GM19238 (cell line): ENCODE results near the gene TLE3.
A peak's percentile ranks its signal among the peaks of the same experiment; 100 is the strongest.
"Not testable (repeated sequence)": the region's sequence is repeated elsewhere in the genome, so short reads cannot be mapped to it uniquely, and the experiment has no call there.

Source experiments
- DNase-seq: peaks from one replicate; pipeline ENCODE4 v3.0.0; 2011; ENCODE audit warnings: low spot score; ENCODE audit not compliant: insufficient read length

The TLE3 gene

DNA sequence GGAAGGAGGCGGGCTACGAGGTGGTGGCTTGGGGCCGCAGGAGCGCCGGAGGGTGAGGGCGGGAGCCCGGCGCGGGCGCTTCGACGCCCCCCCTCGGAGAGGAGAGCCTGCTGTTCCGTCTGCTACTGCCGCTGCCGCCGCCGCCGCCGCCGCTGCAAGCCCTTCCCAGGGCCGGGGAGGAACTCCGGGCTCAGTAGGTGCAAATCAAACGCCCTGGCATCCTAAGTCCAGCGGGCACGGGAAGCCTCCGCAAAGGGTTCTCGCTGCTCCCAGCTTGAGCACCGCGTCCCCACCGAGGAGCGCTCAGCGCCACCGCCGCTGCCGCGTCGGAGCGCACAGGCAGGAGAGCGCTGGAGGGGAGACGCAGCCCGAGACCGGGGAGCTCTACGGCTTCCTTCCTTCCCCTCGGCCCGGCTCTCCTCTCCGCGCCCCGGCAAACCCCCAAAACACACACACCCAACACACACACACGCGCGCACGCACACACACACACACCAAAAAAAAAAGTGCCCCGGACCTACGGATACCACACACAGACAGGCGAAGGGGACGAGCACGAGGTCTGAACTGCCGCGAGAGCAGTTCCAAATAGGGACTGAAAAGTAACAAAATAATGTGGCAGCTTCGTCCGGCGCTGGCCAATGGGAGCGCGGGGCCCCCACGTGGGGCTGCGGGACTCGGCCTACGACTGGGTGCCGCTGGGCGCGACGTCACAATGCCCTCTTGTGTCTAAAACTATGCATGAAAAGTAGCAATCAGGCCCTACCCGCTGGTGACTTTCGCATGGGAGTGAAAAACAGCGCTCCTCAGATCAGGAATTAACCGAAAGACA is at the start of gene TLE3:
TLE3 (minus strand) TSS at position 597 of the 832 bp plus-strand sequence. CDS start 1,119 bp downstream, outside the sequence.
- peak; percentile 100 for DNase-seq

DNA sequence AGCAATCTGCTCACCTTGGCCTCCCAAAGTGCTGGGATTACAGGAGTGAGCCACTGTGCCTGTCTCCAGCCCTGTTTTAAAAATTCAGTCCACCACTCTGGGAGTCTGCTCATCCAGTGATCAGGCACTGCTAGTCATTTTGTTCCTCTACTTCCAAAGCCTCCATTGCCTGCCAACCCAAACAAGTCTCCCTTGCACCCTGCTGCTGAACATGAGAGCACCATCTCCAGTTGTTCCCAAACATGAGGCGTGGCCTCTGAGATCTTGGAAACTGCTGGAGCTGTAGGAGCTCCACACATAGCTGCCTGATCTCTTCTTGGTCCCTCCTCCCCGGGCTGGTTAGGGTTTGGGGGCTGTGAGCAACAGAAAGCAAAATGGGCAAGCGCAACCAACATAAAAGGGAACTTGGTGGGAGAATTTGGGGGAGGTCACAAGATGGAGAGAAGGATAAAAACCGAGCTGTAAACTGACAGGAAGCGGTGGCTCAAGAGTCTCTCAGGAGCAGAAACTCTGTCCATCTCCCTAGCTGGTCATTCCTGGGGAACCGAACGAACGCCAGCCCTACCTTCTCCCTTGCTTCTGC is 49.6 kb upstream of the TLE3 start:
- DNase-seq = no peak

DNA sequence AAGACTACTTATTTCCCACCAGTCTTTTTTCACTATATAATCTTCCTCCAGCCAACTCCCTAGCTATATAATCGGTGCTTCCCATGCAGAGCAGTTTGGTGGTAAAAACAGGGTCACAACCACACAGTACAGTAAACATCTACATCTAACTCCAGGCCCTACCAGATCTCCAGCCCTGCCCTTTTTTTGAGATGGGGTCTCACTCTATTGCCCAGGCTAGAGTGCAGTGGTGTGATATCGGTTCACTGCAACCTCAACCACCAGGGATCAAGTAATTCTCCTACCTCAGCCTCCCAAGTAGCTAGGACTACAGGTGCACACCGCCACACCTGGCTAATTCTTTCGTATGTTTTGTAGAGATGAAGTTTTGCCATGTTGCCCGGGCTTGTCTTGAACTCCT is 49.1 kb upstream of the TLE3 start:
- DNase-seq = no peak

- no peak for DNase-seq
Observed at GRCh38 chr15:70146162-70146561, 48.4 kb upstream of the TLE3 start.

- no peak for DNase-seq
Observed at GRCh38 chr15:70145261-70145660, 47.5 kb upstream of the TLE3 start.

DNA sequence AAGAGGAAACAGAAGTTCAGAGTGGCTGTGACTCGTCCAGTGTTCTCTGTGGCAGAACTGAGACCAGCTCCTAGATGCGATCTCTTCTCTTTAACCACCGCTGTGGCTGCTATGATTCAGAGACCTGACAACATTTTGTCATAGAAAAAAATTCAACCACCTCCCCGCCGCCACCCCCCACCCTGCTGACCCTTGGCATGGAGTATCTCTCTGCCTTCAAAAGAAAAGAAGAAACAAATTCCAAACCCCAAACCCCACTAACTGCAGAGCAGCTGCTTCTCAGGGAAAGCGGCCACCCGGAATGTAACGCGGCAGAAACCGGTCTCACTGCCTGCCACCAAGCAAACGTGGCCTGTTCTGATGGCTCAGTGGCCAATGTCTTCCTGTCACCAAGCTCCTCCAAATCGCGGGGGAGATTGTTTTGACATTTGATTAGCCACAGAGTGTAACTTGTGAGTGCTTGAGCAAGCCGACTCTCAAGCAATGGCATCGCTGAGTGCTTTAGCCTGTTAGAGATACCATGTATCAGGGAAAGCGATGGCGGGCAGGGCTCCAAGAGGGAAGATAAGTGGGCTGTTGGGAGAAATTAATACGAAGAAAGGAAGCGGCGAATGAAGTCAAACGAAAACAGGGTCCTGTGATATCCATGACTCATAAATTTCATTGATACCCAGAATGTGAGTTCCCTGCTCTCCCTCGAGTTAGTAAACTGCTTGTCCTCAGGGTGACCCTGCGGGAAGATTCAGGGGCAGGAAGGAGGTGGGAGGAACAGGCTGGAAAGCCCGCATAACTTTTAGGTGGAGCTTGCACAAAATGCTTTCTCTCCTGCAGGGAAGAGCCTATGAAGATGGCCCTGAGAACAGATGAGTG is 44.8 kb upstream of the TLE3 start:
- no peak for DNase-seq

- no peak for DNase-seq
Observed at GRCh38 chr15:70142072-70142321, 44.3 kb upstream of the TLE3 start.

- DNase-seq = no peak
Observed at GRCh38 chr15:70141376-70142071, 43.8 kb upstream of the TLE3 start.

GRCh38 chr15:70140543-70141375 is 43.0 kb upstream of the TLE3 start:
- DNase-seq = no peak

GRCh38 chr15:70140025-70140542 is 42.4 kb upstream of the TLE3 start:
- DNase-seq = no peak

GRCh38 chr15:70137967-70138366 is 40.2 kb upstream of the TLE3 start:
- DNase-seq = no peak

DNA sequence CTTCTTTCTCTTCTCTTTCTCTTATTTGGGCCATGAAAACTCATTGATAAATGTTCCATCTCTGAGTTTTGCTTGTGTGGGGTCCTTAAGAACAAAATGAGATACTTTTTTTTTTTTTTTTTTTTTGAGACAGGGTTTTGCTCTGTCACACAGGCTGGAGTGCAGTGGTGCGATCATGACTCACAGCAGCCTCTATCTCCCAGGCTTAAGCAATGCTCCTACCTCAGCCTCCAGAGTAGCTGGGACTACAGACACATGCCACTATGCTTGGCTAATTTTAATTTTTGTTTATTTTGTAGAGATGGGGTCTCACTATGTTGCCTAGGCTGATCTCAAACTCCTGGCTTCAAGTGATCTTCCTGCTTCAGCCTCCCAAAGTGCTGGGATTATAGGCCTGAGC is 39.3 kb upstream of the TLE3 start:
- not testable (repeated sequence) for DNase-seq

DNA sequence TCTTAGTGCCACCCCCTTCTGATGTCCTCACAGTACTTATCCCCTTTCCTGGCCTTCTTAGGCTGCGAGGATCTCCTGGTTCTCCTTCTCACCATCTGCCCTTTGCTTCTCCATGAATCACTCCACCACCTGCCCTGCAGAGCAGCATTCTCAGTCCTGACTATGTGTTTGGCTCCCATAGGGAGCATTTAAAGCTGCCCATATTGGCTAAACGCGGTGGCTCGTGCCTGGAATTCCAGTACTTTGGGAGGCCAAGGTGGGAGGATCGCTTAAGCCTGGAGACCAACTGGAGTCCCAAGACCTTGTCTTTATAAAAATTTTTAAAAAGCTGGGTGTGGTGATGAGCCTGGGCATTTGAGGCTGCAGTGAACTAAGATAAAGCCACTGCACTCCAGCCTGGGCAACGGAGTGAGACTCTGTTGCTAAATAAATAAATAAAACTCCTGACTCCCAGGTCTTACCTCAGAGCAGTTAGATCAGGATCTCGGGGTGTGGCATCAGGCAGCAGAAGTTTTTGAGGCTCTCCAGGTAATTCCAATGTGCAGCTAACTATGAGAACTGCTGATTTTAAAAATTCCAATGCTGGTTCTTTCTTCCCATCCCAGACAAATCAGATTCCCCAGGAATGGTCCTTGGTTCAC is 36.2 kb upstream of the TLE3 start:
- DNase-seq = no peak

GRCh38 chr15:70133296-70133695 is 35.6 kb upstream of the TLE3 start:
- DNase-seq = no peak

GRCh38 chr15:70132571-70132970 is 34.9 kb upstream of the TLE3 start:
- DNase-seq = no peak

DNA sequence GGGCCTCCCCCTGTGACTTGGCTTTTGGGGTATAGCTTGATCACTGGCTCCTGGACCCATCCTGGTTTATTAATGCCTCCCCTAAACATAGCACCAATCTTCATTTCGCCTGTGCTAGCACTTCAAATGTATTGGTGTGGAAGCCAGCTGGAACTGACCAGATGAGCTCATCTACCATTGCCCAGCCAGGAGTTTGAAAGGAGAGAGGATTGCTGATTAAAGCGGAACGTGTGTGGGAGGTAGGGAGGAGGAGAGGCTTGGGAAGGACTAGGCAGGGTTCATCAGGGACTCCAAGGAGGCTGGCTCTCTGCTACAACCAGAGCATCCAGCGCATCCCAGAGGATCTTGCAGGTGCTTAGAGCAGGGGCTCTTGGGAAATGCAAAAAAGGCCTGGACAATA is 34.4 kb upstream of the TLE3 start:
- DNase-seq = no peak

DNA sequence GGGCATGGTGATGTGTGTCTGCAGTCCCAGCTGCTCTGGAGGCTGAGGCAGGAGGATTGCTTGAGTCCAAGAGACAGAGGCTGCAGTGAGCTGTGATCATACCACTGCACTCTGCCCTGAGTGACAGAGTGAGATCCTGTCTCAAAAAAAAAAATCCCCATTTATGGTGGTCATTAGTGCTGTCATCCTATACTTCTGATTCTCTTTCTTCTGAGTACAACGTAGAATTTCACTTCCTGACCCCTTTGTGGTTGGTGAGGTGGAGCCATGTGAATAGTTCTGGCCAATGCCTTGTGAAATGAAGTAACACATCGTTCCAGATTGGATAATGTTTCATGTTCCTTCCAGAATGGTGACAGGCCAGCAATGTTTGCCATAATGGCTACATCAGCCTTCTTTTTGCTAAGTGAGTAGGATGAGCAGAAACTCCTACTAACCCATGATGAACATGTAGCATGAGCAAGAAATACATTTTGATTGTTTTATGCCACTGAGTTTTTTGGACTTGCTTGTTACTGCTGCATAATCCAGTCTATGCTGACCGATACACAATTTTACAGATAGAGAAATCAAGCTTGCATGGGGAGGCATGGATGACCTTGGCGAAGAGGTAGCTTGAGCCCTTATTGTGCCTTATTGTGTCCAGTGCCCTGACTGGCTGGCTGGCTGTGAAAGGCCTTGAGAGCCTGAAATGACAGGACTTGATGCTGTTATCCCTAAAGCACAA is 30.9 kb upstream of the TLE3 start:
- DNase-seq = no peak

DNA sequence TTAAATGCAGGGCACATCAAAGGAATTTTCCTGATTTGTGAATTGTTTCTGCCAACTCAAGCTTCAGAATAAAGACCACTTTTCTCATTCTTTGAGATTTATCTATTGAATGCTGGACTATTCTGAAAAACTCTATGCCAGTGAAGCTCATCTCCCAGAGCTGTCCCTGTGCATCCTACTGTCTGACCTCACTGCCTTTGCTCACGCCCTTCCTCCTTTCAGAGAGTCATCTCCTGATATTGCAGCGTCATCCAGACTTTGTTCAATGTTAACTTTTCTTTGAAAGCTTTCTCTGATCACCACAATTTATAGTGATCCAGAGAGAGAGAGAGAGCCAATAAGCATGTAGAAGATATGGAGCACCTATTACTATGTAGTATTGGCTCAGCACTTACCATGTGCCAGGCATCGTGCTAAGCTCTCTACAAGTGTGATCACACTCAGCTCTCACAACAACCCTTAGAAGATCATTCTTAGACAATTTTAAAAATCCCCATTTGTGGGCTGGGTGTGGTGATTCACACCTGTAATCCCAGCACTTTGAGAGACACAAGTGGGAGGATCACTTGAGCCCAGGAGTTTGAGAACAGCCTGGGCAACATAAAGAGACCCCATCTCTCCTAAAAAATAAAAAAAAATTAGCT is 30.2 kb upstream of the TLE3 start:
- no peak for DNase-seq

GRCh38 chr15:70127288-70127746 is 29.6 kb upstream of the TLE3 start:
- no peak for DNase-seq
